Type B pancreatic cell (in vitro differentiated cells): Measurements from ENCODE around the gene APOBEC3F. TPM values are rescaled to one million over a fixed set of nuclear protein-coding genes. Genes with fewer than 3 reads are reported as not detected.
A peak's percentile ranks its signal among the peaks of the same experiment; 100 is the strongest.
"Not testable (repeated sequence)": the region's sequence is repeated elsewhere in the genome, so short reads cannot be mapped to it uniquely, and the experiment has no call there.

Experiments used
- DNase-seq: peaks from one replicate; pipeline ENCODE4 v3.0.0; 2021; ENCODE audit warnings: mixed read lengths; ENCODE audit not compliant: unreplicated experiment; ENCODE audit errors: extremely low spot score
- H3K27ac Mint-ChIP-seq: 2 replicates; pipeline ENCODE4 v1.8.0; 2021; ENCODE audit warnings: mild to moderate bottlenecking, mixed read lengths
- H3K27me3 Mint-ChIP-seq: 2 replicates; pipeline ENCODE4 v1.8.0; 2021; ENCODE audit warnings: mixed read lengths
- H3K36me3 Mint-ChIP-seq: 2 replicates; pipeline ENCODE4 v1.8.0; 2021; ENCODE audit warnings: mixed read lengths
- H3K4me1 Mint-ChIP-seq: one replicate; pipeline ENCODE4 v1.8.0; 2021; ENCODE audit warnings: mixed read lengths; ENCODE audit not compliant: unreplicated experiment
- H3K4me3 Mint-ChIP-seq: 2 replicates; pipeline ENCODE4 v1.8.0; 2021; ENCODE audit warnings: mild to moderate bottlenecking, mixed read lengths
- H3K9me3 Mint-ChIP-seq: 2 replicates; pipeline ENCODE4 v1.8.0; 2021; ENCODE audit warnings: mixed read lengths
- total RNA-seq: library from RNA; stranded (reverse); gene quantifications from 2 replicates; pipeline ENCODE4 v1.2.1, GENCODE V29; 2021; ENCODE audit warnings: low replicate concordance
- TF ChIP-seq, protein P1 (sequence below): fragments of 200-600 bp; sonication (generic); conservative IDR thresholded peaks from 2 replicates; pipeline ENCODE4 v1.5.0; 2021; ENCODE audit warnings: antibody characterized with exemption, mild to moderate bottlenecking

The APOBEC3F gene
- total RNA-seq, 1 donor from 2014 or later = 14.9 TPM

DNA sequence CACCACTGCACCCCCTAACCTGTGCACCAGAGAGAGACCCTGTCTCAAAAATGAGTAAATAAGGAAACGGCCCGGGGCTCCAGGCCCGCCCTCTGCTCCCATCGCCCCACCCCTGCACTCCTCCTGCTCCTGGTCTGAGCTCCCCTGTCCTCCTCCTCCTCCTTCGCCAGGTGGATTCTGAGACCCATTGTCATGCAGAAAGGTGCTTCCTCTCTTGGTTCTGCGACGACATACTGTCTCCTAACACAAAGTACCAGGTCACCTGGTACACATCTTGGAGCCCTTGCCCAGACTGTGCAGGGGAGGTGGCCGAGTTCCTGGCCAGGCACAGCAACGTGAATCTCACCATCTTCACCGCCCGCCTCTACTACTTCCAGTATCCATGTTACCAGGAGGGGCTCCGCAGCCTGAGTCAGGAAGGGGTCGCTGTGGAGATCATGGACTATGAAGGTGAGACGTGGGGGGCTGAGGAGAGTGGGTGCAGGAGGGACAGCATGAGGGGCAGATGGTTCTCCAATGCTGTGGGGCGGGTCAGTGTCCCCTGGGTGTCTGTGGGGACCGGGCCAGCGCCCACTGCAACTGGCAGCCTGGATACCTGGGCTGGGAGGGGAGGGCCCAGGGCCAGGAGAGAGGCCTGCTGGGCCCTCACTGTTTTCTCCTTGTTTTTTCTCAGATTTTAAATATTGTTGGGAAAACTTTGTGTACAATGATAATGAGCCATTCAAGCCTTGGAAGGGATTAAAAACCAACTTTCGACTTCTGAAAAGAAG lies 22.9 kb upstream of the APOBEC3F start:
- peaks cover 42% of the 10 kb centered on the region for H3K4me1 Mint-ChIP-seq
- peak overlapping the region; percentile 65 for H3K4me3 Mint-ChIP-seq
- no peak overlapping the region for H3K27ac Mint-ChIP-seq

DNA sequence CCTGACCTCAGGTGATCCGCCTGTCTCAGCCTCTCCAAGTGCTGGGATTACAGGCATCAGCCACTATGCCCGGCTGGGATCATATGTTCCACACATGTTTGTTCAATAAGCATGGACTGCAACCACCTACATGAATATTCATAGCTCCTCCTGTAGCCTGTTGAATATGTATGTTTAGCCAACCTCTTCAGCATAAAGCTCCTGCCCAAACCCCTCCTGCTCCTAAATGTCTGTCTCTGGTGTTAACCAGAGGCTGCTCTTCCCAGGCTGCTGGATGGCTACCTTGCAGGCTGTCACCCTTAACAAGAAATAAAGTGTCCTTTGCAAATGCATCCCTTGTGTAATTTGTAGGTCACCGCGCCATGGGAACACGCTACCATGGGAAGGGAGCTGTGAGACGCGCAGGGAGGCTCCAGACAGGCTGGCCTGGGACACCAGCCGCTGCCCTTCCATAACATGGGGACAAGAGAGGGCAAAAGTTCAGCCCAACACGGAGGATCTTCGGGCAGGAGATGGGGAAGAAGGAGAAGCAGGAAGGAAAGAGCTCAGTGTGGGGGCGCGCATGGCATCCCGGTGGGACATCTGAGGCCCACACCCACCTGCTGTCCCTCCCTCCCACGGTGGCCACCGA lies 20.5 kb upstream of the APOBEC3F start:
- DNase-seq = not testable (repeated sequence)
- H3K27ac Mint-ChIP-seq = peak overlapping the region; percentile 90

More for the DNA sequence above, 22.9 kb upstream of the APOBEC3F start:
- H3K27me3 Mint-ChIP-seq = no peaks in the 10 kb centered on the region
- TF ChIP-seq, protein P1, sequence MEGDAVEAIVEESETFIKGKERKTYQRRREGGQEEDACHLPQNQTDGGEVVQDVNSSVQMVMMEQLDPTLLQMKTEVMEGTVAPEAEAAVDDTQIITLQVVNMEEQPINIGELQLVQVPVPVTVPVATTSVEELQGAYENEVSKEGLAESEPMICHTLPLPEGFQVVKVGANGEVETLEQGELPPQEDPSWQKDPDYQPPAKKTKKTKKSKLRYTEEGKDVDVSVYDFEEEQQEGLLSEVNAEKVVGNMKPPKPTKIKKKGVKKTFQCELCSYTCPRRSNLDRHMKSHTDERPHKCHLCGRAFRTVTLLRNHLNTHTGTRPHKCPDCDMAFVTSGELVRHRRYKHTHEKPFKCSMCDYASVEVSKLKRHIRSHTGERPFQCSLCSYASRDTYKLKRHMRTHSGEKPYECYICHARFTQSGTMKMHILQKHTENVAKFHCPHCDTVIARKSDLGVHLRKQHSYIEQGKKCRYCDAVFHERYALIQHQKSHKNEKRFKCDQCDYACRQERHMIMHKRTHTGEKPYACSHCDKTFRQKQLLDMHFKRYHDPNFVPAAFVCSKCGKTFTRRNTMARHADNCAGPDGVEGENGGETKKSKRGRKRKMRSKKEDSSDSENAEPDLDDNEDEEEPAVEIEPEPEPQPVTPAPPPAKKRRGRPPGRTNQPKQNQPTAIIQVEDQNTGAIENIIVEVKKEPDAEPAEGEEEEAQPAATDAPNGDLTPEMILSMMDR = no peak
- no peak for DNase-seq
- H3K9me3 Mint-ChIP-seq = no peaks in the 10 kb centered on the region
- H3K36me3 Mint-ChIP-seq = no peaks in the 10 kb centered on the region

DNA sequence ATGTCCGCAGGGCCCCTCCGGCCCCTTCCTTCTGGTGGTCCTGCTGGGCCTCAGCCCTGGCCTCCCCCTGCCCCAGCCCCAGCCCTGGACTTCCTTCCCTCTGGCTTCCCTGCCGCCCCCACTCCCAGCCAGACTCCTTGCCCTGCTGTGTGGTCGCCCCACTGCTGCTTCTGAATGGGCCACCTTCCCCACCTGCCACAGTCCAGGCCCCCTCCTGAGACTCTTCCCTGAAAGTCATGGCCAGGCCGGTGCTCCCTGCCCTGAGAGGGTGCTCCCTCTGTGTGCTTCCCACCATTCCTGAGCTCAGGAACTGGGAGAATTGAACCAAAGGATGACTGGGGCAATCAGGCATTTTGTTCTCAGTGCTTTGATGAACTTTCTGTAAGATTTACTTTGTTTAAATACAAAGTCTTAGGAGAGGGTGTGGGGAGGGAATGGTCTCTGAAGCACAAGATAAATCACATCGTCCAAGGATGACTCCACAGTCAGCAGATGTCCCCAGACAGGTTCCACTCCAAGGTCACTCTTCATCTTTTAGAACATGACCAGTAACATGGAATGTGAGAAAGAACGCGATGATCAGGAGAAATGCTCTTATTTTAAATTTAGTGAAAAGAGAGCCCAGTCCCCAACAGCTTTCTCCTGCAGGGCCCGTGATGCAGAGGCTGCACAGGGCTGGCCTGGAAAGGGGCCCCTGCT lies 19.0 kb upstream of the APOBEC3F start:
- no peaks in the 10 kb centered on the region for H3K27me3 Mint-ChIP-seq
- no peak for DNase-seq
- peaks cover 29% of the 10 kb centered on the region for H3K4me1 Mint-ChIP-seq
- peak overlapping the region; percentile 85 for H3K4me3 Mint-ChIP-seq
- no peaks in the 10 kb centered on the region for H3K9me3 Mint-ChIP-seq
- peak overlapping the region; percentile 90 for H3K27ac Mint-ChIP-seq
- TF ChIP-seq, protein P1 = no peak
- H3K36me3 Mint-ChIP-seq = no peaks in the 10 kb centered on the region

More for the DNA sequence above, 20.5 kb upstream of the APOBEC3F start:
- not testable (repeated sequence) for H3K9me3 Mint-ChIP-seq, H3K27me3 Mint-ChIP-seq, H3K36me3 Mint-ChIP-seq
- peak overlapping the region; percentile 85 for H3K4me3 Mint-ChIP-seq
- H3K4me1 Mint-ChIP-seq = peaks cover 29% of the 10 kb centered on the region

DNA sequence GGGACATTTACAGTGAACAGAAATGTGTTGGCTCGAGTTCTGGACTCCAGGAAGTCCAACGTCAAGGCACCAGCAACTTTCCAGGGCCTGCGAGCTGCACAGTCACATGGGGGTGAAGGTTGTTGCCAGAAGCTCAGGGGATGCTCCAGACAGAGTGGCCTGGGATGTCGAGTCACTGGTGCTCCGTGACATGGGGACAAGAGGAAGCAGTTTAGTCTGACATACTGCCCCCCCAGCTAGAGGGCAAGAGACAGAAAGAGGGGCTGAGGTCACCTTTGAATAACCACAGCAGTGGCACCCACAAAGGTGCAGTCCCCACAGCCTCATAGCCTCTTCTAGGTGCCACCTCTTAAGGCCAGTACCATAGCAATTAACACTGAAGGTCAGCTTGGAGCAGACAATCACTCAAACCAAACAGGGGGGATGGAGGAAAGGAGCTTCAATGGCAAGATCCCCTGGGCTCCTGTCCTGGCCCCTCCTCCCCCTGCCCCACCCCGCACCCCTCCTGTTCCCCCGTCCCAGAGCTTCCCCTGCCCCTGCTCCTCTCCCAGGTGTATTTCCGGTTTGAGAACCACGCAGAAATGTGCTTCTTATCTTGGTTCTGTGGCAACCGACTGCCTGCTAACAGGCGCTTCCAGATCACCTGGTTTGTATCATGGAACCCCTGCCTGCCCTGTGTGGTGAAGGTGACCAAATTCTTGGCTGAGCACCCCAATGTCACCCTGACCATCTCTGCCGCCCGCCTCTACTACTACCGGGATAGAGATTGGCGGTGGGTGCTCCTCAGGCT lies 15.9 kb upstream of the APOBEC3F start:
- no peak for DNase-seq
- H3K36me3 Mint-ChIP-seq = no peaks in the 10 kb centered on the region
- no peaks in the 10 kb centered on the region for H3K9me3 Mint-ChIP-seq
- TF ChIP-seq, protein P1 = no peak
- peaks cover 28% of the 10 kb centered on the region for H3K4me1 Mint-ChIP-seq
- no peaks in the 10 kb centered on the region for H3K27me3 Mint-ChIP-seq
- H3K27ac Mint-ChIP-seq = no peak overlapping the region
- no peak overlapping the region for H3K4me3 Mint-ChIP-seq

DNA sequence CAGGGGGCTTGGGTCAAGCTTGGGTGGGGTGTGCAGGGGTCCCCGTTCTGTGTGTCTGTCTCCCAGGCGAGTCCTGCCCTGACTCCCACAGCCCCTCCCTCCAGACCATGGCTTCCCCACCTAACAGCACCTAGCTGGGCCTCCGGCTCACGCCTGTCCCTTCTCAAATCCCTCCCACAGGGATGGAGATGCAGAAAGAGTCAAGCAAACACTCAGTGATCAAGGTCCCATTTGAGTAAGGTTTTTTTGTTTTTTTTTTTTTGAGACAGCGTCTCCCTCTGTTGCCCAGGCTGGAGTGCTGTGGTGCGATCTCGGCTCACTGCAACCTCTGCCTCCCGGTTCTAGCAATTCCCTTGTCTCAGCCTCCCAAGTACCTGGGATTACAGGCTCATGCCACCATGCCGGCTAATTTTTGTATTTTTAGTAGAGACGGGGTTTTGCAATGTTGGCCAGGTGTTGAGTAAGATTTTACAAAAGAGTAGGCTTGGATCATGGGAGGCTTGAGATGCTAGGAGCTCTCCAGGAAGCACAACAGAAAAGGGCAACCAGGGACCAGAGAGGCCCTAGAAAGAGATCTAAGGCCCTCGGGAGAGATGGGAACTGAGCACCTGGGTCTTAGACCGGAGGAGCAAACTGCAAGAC lies 14.0 kb upstream of the APOBEC3F start:
- no peak overlapping the region for H3K4me3 Mint-ChIP-seq
- no peaks in the 10 kb centered on the region for H3K36me3 Mint-ChIP-seq
- TF ChIP-seq, protein P1 = no peak
- peaks cover 19% of the 10 kb centered on the region for H3K4me1 Mint-ChIP-seq
- no peaks in the 10 kb centered on the region for H3K9me3 Mint-ChIP-seq
- no peaks in the 10 kb centered on the region for H3K27me3 Mint-ChIP-seq
- H3K27ac Mint-ChIP-seq = no peak overlapping the region
- DNase-seq = no peak
